ENCODE results near the gene ACTN3. TPM values are rescaled to one million over a fixed set of nuclear protein-coding genes. Genes with fewer than 3 reads are reported as not detected.
"Not testable (repeated sequence)": the region's sequence is repeated elsewhere in the genome, so short reads cannot be mapped to it uniquely, and the experiment has no call there.

ACTN3 gene
- total RNA-seq, 2 donors from 2014 or later = not detected

DNA sequence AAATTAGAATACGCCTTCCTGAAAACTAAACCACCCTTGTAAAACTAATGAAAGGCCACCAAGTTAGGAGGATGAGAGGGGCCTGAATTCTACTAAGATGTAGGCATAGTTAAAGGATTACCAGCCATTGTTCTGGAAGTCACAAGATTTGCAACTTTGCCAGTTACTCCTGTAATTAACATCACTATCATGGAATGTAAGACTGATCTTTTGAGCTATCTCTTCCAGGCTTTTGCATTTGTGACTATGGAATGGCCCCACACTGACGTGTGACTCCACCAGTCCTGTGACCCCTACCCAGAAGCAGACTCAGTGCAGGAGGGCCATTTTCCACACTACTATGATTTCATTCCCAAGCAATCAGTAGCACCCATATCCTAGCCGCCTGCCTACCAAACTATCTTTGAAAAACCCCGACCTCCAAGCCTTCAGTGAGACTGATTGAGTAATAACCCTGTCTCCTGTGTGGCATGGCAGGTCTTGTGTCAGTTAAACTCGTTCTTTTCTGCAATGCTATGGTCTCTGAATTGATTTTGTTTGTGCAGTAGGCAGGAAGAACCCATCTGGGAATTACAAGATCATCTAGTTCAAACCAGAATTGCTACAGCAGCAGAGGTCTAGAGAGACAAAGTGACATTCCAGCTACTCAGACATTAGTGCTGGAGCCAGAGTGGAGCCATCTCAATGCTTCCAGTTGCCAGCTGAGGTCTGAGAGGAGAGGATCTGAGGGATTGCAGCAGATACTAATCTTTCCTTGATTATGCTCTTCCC, 23.6 kb downstream of the ACTN3 start:
- H3K36me3 ChIP-seq = no peaks in the 10 kb centered on the region
- no peaks in the 10 kb centered on the region for H3K27me3 ChIP-seq (replicated peaks; ENCODE audit: insufficient read depth)
- H3K4me3 ChIP-seq = no peak overlapping the region
- H3K4me1 ChIP-seq (ENCODE audit: control insufficient read depth in 1 of 2, low read depth in 2 of 2) = peaks cover 4 to 15% of the 10 kb centered on the region in 2 donors
- ATAC-seq (ENCODE audit: insufficient number of reproducible peaks, low FRiP score, low read depth) = no peak
- no peaks in the 10 kb centered on the region for H3K9me3 ChIP-seq
- no peak overlapping the region for H3K27ac ChIP-seq
- TF ChIP-seq, protein P1, sequence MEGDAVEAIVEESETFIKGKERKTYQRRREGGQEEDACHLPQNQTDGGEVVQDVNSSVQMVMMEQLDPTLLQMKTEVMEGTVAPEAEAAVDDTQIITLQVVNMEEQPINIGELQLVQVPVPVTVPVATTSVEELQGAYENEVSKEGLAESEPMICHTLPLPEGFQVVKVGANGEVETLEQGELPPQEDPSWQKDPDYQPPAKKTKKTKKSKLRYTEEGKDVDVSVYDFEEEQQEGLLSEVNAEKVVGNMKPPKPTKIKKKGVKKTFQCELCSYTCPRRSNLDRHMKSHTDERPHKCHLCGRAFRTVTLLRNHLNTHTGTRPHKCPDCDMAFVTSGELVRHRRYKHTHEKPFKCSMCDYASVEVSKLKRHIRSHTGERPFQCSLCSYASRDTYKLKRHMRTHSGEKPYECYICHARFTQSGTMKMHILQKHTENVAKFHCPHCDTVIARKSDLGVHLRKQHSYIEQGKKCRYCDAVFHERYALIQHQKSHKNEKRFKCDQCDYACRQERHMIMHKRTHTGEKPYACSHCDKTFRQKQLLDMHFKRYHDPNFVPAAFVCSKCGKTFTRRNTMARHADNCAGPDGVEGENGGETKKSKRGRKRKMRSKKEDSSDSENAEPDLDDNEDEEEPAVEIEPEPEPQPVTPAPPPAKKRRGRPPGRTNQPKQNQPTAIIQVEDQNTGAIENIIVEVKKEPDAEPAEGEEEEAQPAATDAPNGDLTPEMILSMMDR (IDR thresholded peaks at IDR 0.05) = no peak
- DNase-seq (ENCODE audit: low spot score) = no peak

DNA sequence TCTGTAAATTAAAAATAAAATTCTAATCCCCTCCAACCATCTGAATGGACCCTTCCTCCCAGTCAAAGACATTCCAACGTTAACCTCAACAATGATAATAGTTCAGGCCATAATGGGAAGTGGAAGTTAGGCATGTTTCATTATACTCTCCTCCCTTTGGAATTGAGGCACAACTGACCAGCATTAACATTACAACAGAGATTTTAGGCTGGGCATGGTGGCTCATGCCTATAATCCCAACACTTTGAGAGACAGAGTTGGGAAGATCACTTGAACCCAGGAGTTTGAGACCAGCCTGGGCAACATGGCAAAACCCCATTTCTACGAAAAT, 24.1 kb downstream of the ACTN3 start:
- Histone ChIP-seq H3K36me3 (no peaks in the 10 kb centered on the region), H3K9me3 (no peaks in the 10 kb centered on the region), H3K4me1 (ENCODE audit: control insufficient read depth in 1 of 2, low read depth in 2 of 2) (peaks cover 4 to 15% of the 10 kb centered on the region in 2 donors), H3K27ac (no peak overlapping the region), H3K4me3 (no peak overlapping the region), H3K27me3 (replicated peaks; ENCODE audit: insufficient read depth) (no peaks in the 10 kb centered on the region)
- DNase-seq (ENCODE audit: low spot score) = no peak
- no peak for ATAC-seq (ENCODE audit: insufficient number of reproducible peaks, low FRiP score, low read depth)
- TF ChIP-seq, protein P1 (IDR thresholded peaks at IDR 0.05) = no peak

DNA sequence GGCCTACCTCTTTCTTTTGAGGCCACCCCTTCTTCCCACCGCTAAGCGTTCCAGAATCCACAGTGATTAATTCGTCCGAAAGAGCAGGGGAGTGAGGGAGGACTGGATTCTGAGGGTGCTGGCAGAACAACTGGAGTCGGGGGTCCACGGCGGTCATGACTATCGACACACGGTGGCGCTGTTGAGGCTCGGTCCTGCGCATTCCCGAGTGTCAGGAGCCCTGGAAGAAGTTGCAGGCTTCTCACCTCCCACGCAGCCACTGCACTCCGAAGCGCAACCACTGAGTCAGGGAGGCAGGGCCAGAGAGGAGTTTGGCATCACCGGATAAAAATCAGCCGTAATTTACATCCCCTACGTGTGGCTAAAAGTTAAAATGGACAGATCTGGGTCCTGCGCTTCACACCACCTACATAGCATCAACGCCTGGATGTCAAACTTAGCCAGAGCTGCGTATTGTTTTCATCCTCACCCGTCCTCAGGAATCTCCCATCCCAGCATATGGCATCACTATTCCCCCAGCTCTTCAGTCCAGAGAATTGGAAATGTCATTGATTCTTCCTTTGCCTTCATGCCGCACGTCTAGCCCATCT, 32.4 kb downstream of the ACTN3 start:
- TF ChIP-seq, protein P1 (IDR thresholded peaks at IDR 0.05) = peak; percentile 86
- no peaks in the 10 kb centered on the region for H3K36me3 ChIP-seq
- no peak overlapping the region for H3K4me3 ChIP-seq
- DNase-seq (ENCODE audit: low spot score) = peak; percentile 46
- H3K4me1 ChIP-seq (ENCODE audit: control insufficient read depth in 1 of 2, low read depth in 2 of 2) = no peaks in the 10 kb centered on the region
- H3K27ac ChIP-seq = no peak overlapping the region
- peak; percentile 36 for ATAC-seq (ENCODE audit: insufficient number of reproducible peaks, low FRiP score, low read depth)
- peaks cover 6% of the 10 kb centered on the region for H3K9me3 ChIP-seq
- no peaks in the 10 kb centered on the region for H3K27me3 ChIP-seq (replicated peaks; ENCODE audit: insufficient read depth)

DNA sequence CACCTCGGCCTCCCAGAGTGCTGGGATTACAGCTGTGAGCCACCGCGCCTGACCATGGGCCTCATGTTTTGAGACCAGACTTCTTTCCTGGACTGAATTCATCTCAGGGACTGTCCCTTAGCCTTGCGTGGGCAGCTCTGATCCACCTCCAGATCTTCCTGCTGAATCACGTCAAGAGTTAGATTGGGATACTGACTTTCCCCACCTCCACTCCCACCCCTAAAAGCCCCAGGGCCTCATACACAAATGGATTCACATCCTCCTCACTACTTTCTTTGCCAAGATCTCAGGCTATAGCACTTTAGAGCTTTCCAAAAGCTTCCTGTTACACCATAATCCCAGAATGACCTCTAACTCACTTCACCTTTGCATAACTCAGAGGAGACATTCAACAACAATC, 34.1 kb downstream of the ACTN3 start:
- TF ChIP-seq, protein P1 (IDR thresholded peaks at IDR 0.05) = no peak
- Histone ChIP-seq H3K9me3 (peaks cover 6% of the 10 kb centered on the region), H3K27me3 (replicated peaks; ENCODE audit: insufficient read depth) (no peaks in the 10 kb centered on the region), H3K4me3 (no peak overlapping the region), H3K4me1 (ENCODE audit: control insufficient read depth in 1 of 2, low read depth in 2 of 2) (no peaks in the 10 kb centered on the region), H3K27ac (no peak overlapping the region), H3K36me3 (no peaks in the 10 kb centered on the region)
- DNase-seq (ENCODE audit: low spot score) = no peak
- no peak for ATAC-seq (ENCODE audit: insufficient number of reproducible peaks, low FRiP score, low read depth)

DNA sequence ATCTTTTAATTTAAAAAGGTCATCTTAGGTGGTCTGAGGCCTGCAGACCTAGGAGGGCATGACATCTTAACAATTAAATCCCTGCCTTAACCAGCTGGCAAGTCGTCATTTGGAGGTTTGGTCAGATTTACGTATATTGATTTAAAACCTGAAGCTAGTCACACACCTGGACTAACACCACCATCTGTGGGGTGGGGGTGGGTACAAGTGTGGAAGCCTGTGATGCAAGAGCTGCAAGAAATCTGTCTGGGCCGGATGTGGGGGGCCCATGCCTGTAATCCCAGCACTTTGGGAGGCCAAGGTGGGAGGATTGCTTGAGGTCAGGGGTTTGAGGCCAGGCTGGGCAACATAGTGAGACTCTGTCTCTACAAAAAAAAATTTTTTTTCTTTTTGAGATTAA, 34.6 kb downstream of the ACTN3 start:
- Histone ChIP-seq H3K27ac (no peak overlapping the region), H3K27me3 (replicated peaks; ENCODE audit: insufficient read depth) (no peaks in the 10 kb centered on the region), H3K9me3 (peaks cover 6% of the 10 kb centered on the region), H3K4me1 (ENCODE audit: control insufficient read depth in 1 of 2, low read depth in 2 of 2) (no peaks in the 10 kb centered on the region), H3K36me3 (no peaks in the 10 kb centered on the region), H3K4me3 (no peak overlapping the region)
- DNase-seq (ENCODE audit: low spot score) (no peak), ATAC-seq (ENCODE audit: insufficient number of reproducible peaks, low FRiP score, low read depth) (no peak)
- TF ChIP-seq, protein P1 (IDR thresholded peaks at IDR 0.05) = no peak

DNA sequence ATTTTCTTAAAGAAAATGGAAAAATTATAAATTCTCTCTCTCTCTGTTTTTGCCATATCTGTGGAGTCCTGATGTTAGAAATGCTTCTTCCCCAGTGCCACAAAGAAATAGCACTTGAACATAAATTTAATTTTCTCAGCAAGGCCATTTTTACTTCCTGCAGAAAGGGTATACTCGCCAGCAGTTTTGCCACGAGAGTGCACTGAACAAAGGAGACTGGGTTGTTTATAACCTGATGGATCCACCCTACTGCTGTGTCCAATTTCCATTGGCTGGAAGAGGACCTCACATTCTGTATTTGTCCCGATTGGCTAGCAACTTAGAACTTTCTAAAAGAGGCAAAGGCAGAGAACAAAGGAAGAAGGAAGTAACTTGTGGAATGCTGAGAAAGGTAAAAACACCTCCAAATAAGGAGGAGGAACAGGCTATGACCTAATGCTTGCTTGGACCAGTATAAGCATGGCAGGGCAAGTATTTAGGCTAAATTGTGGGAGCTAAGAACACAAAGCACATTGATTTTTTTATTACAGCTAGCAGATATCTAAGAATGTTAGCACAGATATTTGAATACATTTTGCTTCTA, 36.0 kb downstream of the ACTN3 start:
- not testable (repeated sequence) for H3K4me1 ChIP-seq (ENCODE audit: control insufficient read depth in 1 of 2, low read depth in 2 of 2); H3K27ac ChIP-seq; H3K9me3 ChIP-seq; DNase-seq (ENCODE audit: low spot score); H3K36me3 ChIP-seq; H3K4me3 ChIP-seq; ATAC-seq (ENCODE audit: insufficient number of reproducible peaks, low FRiP score, low read depth); H3K27me3 ChIP-seq (replicated peaks; ENCODE audit: insufficient read depth)

DNA sequence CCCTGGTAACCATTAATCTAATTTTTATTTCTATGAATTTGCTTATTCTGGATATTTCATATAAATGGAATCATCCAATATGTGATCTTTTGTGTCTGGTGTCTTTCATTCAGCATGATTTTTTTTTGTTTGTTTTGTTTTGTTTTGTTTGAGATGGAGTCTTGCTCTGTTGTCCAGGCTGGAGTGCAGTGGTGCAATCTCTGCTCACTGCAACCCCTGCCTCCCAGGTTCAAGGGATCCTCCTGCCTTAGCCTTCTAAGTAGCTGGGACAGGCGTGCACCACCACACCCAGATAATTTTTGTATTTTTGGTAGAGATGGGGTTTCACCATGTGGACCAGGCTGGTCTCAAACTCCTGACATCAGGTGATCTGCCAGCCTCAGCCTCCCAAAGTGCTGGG, 38.7 kb downstream of the ACTN3 start:
- not testable (repeated sequence) for H3K27me3 ChIP-seq (replicated peaks; ENCODE audit: insufficient read depth); DNase-seq (ENCODE audit: low spot score); H3K27ac ChIP-seq; H3K4me1 ChIP-seq (ENCODE audit: control insufficient read depth in 1 of 2, low read depth in 2 of 2); H3K4me3 ChIP-seq; ATAC-seq (ENCODE audit: insufficient number of reproducible peaks, low FRiP score, low read depth); H3K9me3 ChIP-seq; H3K36me3 ChIP-seq

All from thoracic aorta (tissue), 2 donors.